Measurements from ENCODE around the gene PCID2. TPM values are rescaled to one million over a fixed set of nuclear protein-coding genes. Genes with fewer than 3 reads are reported as not detected.

PCID2 gene
- polyA plus RNA-seq, 1 of the 3 experiments (the other 2 are of a cell fraction): 69.8 TPM

DNA sequence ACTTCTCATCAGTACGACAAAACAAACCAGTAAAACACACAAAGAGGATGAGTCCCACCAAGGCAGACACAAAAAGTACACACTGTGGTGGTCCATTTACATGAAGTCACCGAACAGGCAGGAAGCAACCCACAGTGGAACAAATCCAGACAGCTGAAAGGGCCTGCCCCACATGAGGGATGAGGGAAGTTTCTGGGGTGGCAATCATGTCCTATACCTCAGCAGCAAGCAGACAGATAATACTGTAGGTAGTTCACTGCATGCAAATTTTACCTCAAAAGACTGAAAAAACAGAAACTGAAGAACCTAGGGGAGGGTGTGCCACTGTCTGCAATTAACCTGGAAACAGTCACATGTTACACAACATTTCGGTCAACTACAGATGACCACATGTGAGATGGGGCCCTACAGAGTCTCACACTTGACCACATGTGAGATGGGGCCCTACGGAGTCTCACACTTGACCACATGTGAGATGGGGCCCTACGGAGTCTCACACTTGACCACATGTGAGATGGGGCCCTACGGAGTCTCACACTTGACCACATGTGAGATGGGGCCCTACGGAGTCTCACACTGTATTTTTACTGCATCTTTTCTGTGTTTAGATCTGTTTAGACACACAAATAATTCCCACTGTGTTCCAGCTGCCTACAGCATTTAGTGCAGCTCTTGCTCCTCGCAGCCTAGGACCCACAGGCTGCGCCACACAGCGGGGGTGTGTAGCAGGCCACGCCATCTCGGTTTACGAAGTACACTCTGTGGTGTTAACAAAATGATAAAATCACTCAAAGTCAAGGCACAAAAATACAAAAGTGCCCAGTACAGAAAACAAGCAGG is 22.2 kb downstream of the PCID2 start:
- WGBS (ENCODE audit: low lambda C conversion rate): 93% methylated on average over 11 of the region's 13 CpGs
- POLR2A ChIA-PET: no interaction called here
- H3K9me3 ChIP-seq: no peaks in the 10 kb centered on the region
- DNase-seq: no peak
- CTCF ChIA-PET: no interaction called here
- no peaks in the 10 kb centered on the region for H4K20me1 ChIP-seq (ENCODE audit: insufficient read depth)
- H3K79me2 ChIP-seq (ENCODE audit: insufficient read depth): peaks cover 29% of the 10 kb centered on the region
- peak overlapping the region in 1 of 2 experiments; percentile 17; a peak in 1 of 4 replicates for H3K4me3 ChIP-seq (ENCODE audit: low read depth in 2 of 2, low read length in 1 of 2)
- H3K9me2 ChIP-seq: no peaks in the 10 kb centered on the region
- peaks cover 23% of the 10 kb centered on the region for H3F3A ChIP-seq (replicated peaks; ENCODE audit: insufficient read depth)
- H3K4me1 ChIP-seq (ENCODE audit: control insufficient read depth in 1 of 2, insufficient read depth in 2 of 2, low read depth in 1 of 2, low read length in 1 of 2): peaks cover 0 to 7% of the 10 kb centered on the region in 2 experiments; a peak in 2 of 4 replicates
- peaks cover 56 to 71% of the 10 kb centered on the region in 2 experiments for H3K36me3 ChIP-seq (replicated peaks in 1 of 2; ENCODE audit: control insufficient read depth in 1 of 2, insufficient read depth in 2 of 2, low read length in 1 of 2)
- peak overlapping the region; percentile 77 for H3K4me2 ChIP-seq
- no peak overlapping the region for H2AFZ ChIP-seq (ENCODE audit: low read depth)
- no peaks in the 10 kb centered on the region for H3K27me3 ChIP-seq (ENCODE audit: insufficient read depth)
- peak overlapping the region in 1 of 2 experiments; percentile 97; a peak in 2 of 4 replicates for H3K27ac ChIP-seq (ENCODE audit: low read depth in 2 of 2, low read length in 1 of 2)
- peak overlapping the region; percentile 69 for H3K9ac ChIP-seq
- TF ChIP-seq RXRA (IDR thresholded peaks at IDR 0.05; ENCODE audit: borderline replicate concordance, low read depth): no peak
- no peak for TF ChIP-seq FOXM1 (IDR thresholded peaks at IDR 0.05; ENCODE audit: low read depth)
- no peak for TF ChIP-seq CHD2 (IDR thresholded peaks at IDR 0.05; ENCODE audit: low read length, partially characterized antibody)
- TF ChIP-seq RFX5 (IDR thresholded peaks at IDR 0.05; ENCODE audit: low read length): no peak

- POLR2A ChIA-PET: no interaction called here
- WGBS (ENCODE audit: low lambda C conversion rate): 96% methylated on average over 12 of the region's 22 CpGs
- CTCF ChIA-PET: no interaction called here
Measured at GRCh38 chr13:113184568-113185440, 23.7 kb downstream of the PCID2 start.

More at GRCh38 chr13:113184568-113185440, 23.7 kb downstream of the PCID2 start:
- Histone ChIP-seq H4K20me1 (ENCODE audit: insufficient read depth) (no peaks in the 10 kb centered on the region), H3K9me2 (no peaks in the 10 kb centered on the region), H3K4me2 (no peak overlapping the region), H3K27ac (ENCODE audit: low read depth in 2 of 2, low read length in 1 of 2) (no peak overlapping the region), H3K4me1 (ENCODE audit: control insufficient read depth in 1 of 2, insufficient read depth in 2 of 2, low read depth in 1 of 2, low read length in 1 of 2) (peaks cover 0 to 12% of the 10 kb centered on the region in 2 experiments; a peak in 2 of 4 replicates), H3F3A (replicated peaks; ENCODE audit: insufficient read depth) (peaks cover 33% of the 10 kb centered on the region), H2AFZ (ENCODE audit: low read depth) (no peak overlapping the region), H3K9me3 (no peaks in the 10 kb centered on the region), H3K4me3 (ENCODE audit: low read depth in 2 of 2, low read length in 1 of 2) (no peak overlapping the region), H3K36me3 (replicated peaks in 1 of 2; ENCODE audit: control insufficient read depth in 1 of 2, insufficient read depth in 2 of 2, low read length in 1 of 2) (peaks cover 62 to 76% of the 10 kb centered on the region in 2 experiments), H3K79me2 (ENCODE audit: insufficient read depth) (peaks cover 41% of the 10 kb centered on the region), H3K9ac (no peak overlapping the region), H3K27me3 (ENCODE audit: insufficient read depth) (no peaks in the 10 kb centered on the region)
- no peak for TF ChIP-seq TAF1 (IDR thresholded peaks at IDR 0.05; ENCODE audit: borderline replicate concordance, low read depth, low read length)
- no peak for TF ChIP-seq MXI1 (IDR thresholded peaks at IDR 0.05; ENCODE audit: low read depth, low read length)
- no peak for TF ChIP-seq RFX5 (IDR thresholded peaks at IDR 0.05; ENCODE audit: low read length)
- no peak for TF ChIP-seq SMC3 (IDR thresholded peaks at IDR 0.05; ENCODE audit: low read depth, low read length)
- TF ChIP-seq NRF1 (IDR thresholded peaks at IDR 0.05; ENCODE audit: low read depth, low read length): no peak
- TF ChIP-seq, protein P1, sequence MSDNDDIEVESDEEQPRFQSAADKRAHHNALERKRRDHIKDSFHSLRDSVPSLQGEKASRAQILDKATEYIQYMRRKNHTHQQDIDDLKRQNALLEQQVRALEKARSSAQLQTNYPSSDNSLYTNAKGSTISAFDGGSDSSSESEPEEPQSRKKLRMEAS (IDR thresholded peaks at IDR 0.05; ENCODE audit: low read depth): no peak
- TF ChIP-seq NFIC (IDR thresholded peaks at IDR 0.05; ENCODE audit: borderline replicate concordance): no peak
- no peak for TF ChIP-seq GATA2 (CRISPR knock-in tag; IDR thresholded peaks at IDR 0.05)
- TF ChIP-seq RXRA (IDR thresholded peaks at IDR 0.05; ENCODE audit: borderline replicate concordance, low read depth): no peak
- TF ChIP-seq YY1 (IDR thresholded peaks at IDR 0.05; ENCODE audit: low read depth): no peak
- no peak for TF ChIP-seq FOSL2 (IDR thresholded peaks at IDR 0.05; ENCODE audit: borderline replicate concordance, low read depth)
- TF ChIP-seq FOXM1 (IDR thresholded peaks at IDR 0.05; ENCODE audit: low read depth): no peak
- TF ChIP-seq ELF1 (IDR thresholded peaks at IDR 0.05): no peak
- TF ChIP-seq MEF2A (IDR thresholded peaks at IDR 0.05; ENCODE audit: borderline replicate concordance, low read depth): no peak
- DNase-seq: no peak

Measured in SK-N-SH (cell line).